ENCODE data around the gene RYR2. TPM values are rescaled to one million over a fixed set of nuclear protein-coding genes. Genes with fewer than 3 reads are reported as not detected.

The RYR2 gene
- total and polyA plus RNA-seq, 2 of the 8 experiments (the other 6 are each of a cell fraction or from before 2014, with no cell fraction given): 1.3 to 4.4 TPM

DNA sequence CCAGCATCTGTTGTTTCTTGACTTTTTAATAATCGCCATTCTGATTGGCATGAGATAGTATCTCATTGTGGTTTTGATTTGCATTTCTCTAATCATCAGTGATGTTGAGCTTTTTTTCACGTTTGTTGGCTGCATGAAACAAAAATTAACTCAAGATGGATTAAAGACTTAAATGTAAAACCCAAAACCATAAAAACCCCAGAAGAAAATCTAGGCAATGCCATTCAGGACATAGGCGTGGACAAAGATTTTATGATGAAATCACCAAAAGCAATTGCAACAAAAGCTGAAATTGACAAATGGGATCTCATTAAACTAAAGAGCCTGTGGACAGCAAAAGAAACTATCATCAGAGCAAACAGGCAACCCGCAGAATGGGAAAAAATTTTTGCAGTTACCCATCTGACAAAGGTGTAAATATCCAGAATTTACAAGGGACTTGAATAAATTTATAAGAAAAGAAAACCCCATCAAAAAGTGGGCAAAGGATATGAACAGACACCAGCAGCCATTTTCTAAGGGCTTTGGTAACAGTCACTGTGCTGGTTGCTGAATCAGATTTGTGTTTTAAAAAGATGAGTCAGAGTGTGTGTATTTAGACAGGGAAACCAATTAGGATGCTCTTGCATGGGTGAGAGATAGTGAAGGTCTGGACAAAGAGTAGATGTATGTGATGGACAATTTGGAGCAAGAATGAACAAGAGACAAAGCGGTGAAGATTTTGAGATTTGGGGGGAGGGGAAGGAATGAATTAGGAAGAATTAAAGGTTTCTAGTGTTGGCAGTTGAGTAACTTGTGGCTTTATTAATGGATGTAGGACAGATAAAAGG lies 110.7 kb downstream of the RYR2 start:
- Histone ChIP-seq H2BK20ac (ENCODE audit: low read length) (no peak overlapping the region), H3K36me3 (ENCODE audit: control insufficient read depth in 2 of 4, insufficient read depth in 4 of 4, low read length in 3 of 4) (no peaks in the 10 kb centered on the region), H3K23me2 (ENCODE audit: low read depth, low read length) (no peaks in the 10 kb centered on the region), H3K9ac (replicated peaks in 1 of 4; ENCODE audit: extremely low read depth in 1 of 4, low read depth in 3 of 4, low read length in 3 of 4) (no peak overlapping the region), H3K79me2 (ENCODE audit: control insufficient read depth in 1 of 2, insufficient read depth in 2 of 2, low read length in 2 of 2) (no peaks in the 10 kb centered on the region; a peak in 1 of 4 replicates), H2BK15ac (ENCODE audit: low read length) (no peak overlapping the region), H4K5ac (ENCODE audit: insufficient read length, low read depth, low read length) (no peak overlapping the region), H2BK12ac (ENCODE audit: low read depth, low read length) (peak overlapping the region; percentile 80; the same call in 1 of the 2 replicates), H3K56ac (replicated peaks; ENCODE audit: insufficient read length, low read depth, low read length) (no peak overlapping the region), H4K20me1 (replicated peaks in 1 of 2; ENCODE audit: control insufficient read depth in 1 of 2, insufficient read depth in 2 of 2, low read length in 2 of 2) (no peaks in the 10 kb centered on the region), H3K23ac (ENCODE audit: insufficient read length) (no peak overlapping the region), H4K8ac (ENCODE audit: extremely low read depth, insufficient read depth, low read length) (no peak overlapping the region), H3K18ac (ENCODE audit: extremely low read depth, low read length) (no peak overlapping the region), H2AFZ (ENCODE audit: low read length) (no peak overlapping the region), H3K27me3 (replicated peaks in 1 of 4; ENCODE audit: control insufficient read depth in 3 of 4, extremely low read depth in 1 of 4, insufficient read depth in 3 of 4, low read length in 3 of 4) (peaks cover 0 to 1% (median 0%) of the 10 kb centered on the region in 4 experiments; a peak in 1 of 7 replicates), H2AK5ac (ENCODE audit: low read depth, low read length) (no peak overlapping the region), H3K9me3 (ENCODE audit: insufficient read depth in 2 of 2, low read depth in 1 of 2, low read length in 1 of 2) (no peaks in the 10 kb centered on the region), H3K4me3 (ENCODE audit: extremely low read depth in 1 of 4, insufficient read depth in 2 of 4, low read depth in 3 of 4, low read length in 4 of 4) (no peak overlapping the region), H2BK120ac (replicated peaks; ENCODE audit: low read depth, low read length) (no peak overlapping the region), H3K27ac (ENCODE audit: low read depth, low read length) (no peak overlapping the region), H3K14ac (ENCODE audit: insufficient read length) (no peak overlapping the region), H3K4ac (replicated peaks; ENCODE audit: insufficient read length, low read depth, low read length) (no peak overlapping the region), H4K91ac (replicated peaks; ENCODE audit: insufficient read length, low read length) (no peak overlapping the region), H2BK5ac (ENCODE audit: low read depth, low read length) (no peak overlapping the region), H3K4me1 (replicated peaks in 1 of 4; ENCODE audit: control insufficient read depth in 3 of 4, insufficient read depth in 4 of 4, low read length in 3 of 4) (no peaks in the 10 kb centered on the region), H3K79me1 (ENCODE audit: low read depth, low read length) (no peaks in the 10 kb centered on the region), H3K4me2 (ENCODE audit: insufficient read depth in 1 of 2, low read depth in 2 of 2, low read length in 2 of 2) (no peak overlapping the region)
- no peak for FAIRE-seq
- no peak for DNase-seq (ENCODE audit: low read depth in 1 of 2, low spot score in 2 of 2)
- ChIA-PET CTCF (ENCODE audit: partially characterized antibody) (no interaction called here), POLR2A (ENCODE audit: partially characterized antibody) (no interaction called here)
- WGBS, 2 experiments (ENCODE audit: extremely low coverage in 1 of 2, insufficient coverage in 1 of 2, insufficient read length in 1 of 2, insufficient replicate concordance in 2 of 2, low coverage in 1 of 2, low lambda C conversion rate in 2 of 2, missing lambda C conversion rate in 1 of 2): 90 to 100% methylated on average over 1 to 5 of the region's 5 CpGs
- no peak for TF ChIP-seq NRF1 (IDR thresholded peaks at IDR 0.05; ENCODE audit: low read depth, low read length)
- TF ChIP-seq YY1 (IDR thresholded peaks at IDR 0.05; ENCODE audit: low read depth, low read length): no peak
- no peak for TF ChIP-seq JUND (IDR thresholded peaks at IDR 0.05; ENCODE audit: low read length)
- TF ChIP-seq RAD21 (IDR thresholded peaks at IDR 0.05 in 1 of 2, conservative IDR thresholded peaks at IDR 0.05 in 1 of 2; ENCODE audit: low read depth in 2 of 2, low read length in 2 of 2): no peak
- no peak for TF ChIP-seq SIX5 (IDR thresholded peaks at IDR 0.05; ENCODE audit: low read depth, low read length)
- no peak for TF ChIP-seq EGR1 (IDR thresholded peaks at IDR 0.05; ENCODE audit: borderline replicate concordance, low read depth, low read length)
- TF ChIP-seq TCF12 (IDR thresholded peaks at IDR 0.05; ENCODE audit: low read depth, low read length): no peak
- TF ChIP-seq BACH1 (IDR thresholded peaks at IDR 0.05; ENCODE audit: low read length): no peak
- TF ChIP-seq ZNF274 (IDR thresholded peaks at IDR 0.05; ENCODE audit: borderline replicate concordance, extremely low read depth, low read length): no peak
- no peak for TF ChIP-seq CBX8 (IDR thresholded peaks at IDR 0.05; ENCODE audit: borderline replicate concordance, low read depth, low read length)
- TF ChIP-seq KDM5A (IDR thresholded peaks at IDR 0.05; ENCODE audit: low read length): no peak
- TF ChIP-seq BRCA1 (IDR thresholded peaks at IDR 0.05; ENCODE audit: low read depth, low read length): no peak
- TF ChIP-seq PHF8 (conservative IDR thresholded peaks at IDR 0.05; ENCODE audit: low read depth, low read length): no peak
- no peak for TF ChIP-seq RFX5 (IDR thresholded peaks at IDR 0.05; ENCODE audit: borderline replicate concordance, low read depth, low read length)
